ENCODE results near the gene FAM149A. TPM values are rescaled to one million over a fixed set of nuclear protein-coding genes. Genes with fewer than 3 reads are reported as not detected.

FAM149A gene
- total RNA-seq, 1 donor from 2014 or later = not detected

GRCh38 chr4:186204103-186204559 lies 99.6 kb downstream of the FAM149A start:
- peak; percentile 57 for DNase-seq

- no peak for DNase-seq
Observed at GRCh38 chr4:186204686-186205085, 100.2 kb downstream of the FAM149A start.

- no peak for DNase-seq
Observed at GRCh38 chr4:186205156-186205555, 100.7 kb downstream of the FAM149A start.

GRCh38 chr4:186216465-186217024 lies 112.0 kb downstream of the FAM149A start:
- DNase-seq = no peak

- no peak for DNase-seq
Observed at GRCh38 chr4:186217733-186218293, 113.3 kb downstream of the FAM149A start.

GRCh38 chr4:186221624-186222023 lies 117.1 kb downstream of the FAM149A start:
- no peak for DNase-seq

Other genes with a start within 250 kb of the FAM149A start
- 2.4 and 7.1 TPM in 2 replicates for gene TLR3, start 35.5 kb upstream of the FAM149A start, total RNA-seq
- 3.9 and 5.8 TPM in 2 replicates for gene CYP4V2, start 86.9 kb downstream of the FAM149A start, total RNA-seq
- gene KLKB1, start 122.8 kb downstream of the FAM149A start, total RNA-seq = 0.34 and 0.56 TPM in 2 replicates
- gene F11, start 161.5 kb downstream of the FAM149A start, total RNA-seq = not detected in 2 replicates